ENCODE measurements around the gene GALP.
"Not testable (repeated sequence)": the region's sequence is repeated elsewhere in the genome, so short reads cannot be mapped to it uniquely, and the experiment has no call there.

Gene GALP

DNA sequence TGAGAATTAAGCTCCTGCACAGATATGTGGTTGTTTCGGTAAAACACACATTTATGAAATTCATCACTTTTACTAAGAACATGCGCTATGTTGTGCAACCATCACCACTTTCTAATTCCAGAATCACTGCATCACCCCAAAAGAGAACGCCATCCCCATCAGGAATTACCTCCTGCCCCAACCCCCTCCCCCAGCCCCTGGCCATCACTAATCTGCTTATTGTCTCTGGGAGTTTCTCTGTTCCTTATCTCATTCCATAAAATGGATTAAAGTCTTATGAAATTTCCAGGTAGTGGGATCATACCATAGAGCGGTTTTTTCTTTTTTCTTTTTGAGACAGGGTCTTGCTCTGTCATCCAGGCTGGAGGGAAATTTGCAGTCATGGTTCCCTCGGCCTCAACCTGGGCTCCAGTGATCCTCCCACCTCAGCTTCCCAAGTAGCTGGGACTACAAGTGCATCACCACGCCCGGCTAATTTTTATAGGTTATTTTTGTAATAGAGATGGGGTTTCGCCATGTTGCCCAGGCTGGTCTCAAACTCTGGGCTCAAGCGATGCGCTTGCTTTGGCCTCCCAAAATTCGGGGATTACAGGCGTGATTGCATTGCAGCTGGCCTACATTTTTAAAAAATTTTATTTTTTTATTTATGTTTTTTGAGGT lies 18.3 kb downstream of the GALP start:
- no peak for DNase-seq

DNA sequence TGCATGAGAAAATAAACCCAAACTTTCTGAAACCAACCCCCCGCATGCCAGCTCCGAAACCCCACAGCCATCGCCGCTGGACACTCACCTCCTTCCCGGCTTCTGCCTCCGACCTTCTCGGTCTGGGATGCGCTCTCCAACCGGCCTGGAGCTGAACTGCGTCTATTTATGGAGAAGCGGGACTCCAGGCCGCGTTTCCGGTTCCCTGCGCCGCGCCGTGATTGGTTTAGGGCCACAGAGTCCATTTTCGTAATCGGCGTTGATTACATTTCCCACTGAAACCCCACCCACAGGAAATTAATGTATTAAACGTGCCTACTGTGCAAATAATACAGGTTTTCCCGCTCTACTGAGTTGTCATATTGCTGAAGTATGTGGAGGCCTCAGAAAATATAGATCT lies 21.8 kb downstream of the GALP start, which contains the start of gene ZSCAN5B:
TSS of gene ZSCAN5B (minus strand) at position 138 of the 400 bp plus-strand sequence. CDS start 4,731 bp downstream, outside the sequence.
- not testable (repeated sequence) for DNase-seq

DNA sequence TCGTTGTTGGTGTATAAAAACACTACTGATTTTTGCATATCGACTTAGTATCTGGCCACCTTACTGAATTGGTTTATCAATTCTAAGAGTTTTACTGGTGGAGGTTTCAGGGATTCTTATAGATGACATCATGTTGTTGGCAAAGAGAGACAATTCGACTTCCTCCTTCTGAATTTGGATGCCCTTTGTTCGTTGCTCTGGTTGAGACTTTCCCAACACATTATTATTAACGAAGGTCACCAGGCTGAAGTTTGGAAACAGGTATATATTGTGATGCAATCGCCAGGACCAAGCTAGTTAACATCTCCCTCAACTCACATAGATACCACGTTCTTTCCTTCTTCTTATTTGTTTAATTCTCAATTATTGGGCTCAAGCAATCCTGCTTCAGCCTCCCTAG lies 23.9 kb downstream of the GALP start:
- no peak for DNase-seq

DNA sequence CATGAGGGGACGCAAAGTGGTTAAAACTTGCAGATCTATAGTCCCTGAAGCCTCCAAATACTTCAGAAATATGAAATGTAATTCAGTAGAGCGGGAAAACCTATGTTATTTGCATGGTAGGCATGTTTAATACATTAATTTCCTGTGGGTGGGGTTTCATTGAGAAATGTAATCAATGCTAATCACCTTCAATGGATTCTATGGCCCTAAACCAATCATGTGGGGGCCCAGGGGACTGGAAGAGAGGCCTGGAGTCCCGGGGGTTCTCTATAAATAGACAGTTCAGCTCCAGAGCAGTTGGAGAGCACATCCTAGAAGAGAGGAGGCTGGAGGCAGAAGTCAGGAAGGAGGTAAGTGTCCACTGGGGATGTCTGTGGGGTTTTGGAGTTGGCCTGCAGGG lies 26.2 kb downstream of the GALP start, which contains the start of gene ZSCAN5C:
TSS of gene ZSCAN5C (plus strand) at position 301 of the 400 bp plus-strand sequence. CDS start 3,641 bp downstream, outside the sequence.
- no peak for DNase-seq

DNA sequence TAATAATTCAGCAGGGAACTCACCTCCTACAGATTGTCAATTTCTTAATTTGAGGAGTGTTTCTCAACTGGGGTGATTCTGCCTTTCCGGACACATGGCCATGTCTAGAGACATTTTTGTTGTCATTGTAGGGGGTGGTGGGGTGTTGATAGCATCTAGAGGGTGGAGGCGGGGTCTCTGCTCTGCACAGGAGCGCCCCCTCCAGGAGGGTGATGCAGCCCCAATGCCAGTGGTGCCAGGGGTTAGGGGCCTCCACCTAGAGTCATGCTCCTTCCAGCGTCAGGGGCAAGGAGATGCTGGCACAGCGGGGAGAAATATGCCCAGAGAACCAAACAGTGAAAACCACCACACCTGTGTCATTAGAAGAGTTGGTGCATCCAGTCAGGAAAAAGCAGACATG lies 31.8 kb downstream of the GALP start:
- DNase-seq, result not testable (repeated sequence)

DNA sequence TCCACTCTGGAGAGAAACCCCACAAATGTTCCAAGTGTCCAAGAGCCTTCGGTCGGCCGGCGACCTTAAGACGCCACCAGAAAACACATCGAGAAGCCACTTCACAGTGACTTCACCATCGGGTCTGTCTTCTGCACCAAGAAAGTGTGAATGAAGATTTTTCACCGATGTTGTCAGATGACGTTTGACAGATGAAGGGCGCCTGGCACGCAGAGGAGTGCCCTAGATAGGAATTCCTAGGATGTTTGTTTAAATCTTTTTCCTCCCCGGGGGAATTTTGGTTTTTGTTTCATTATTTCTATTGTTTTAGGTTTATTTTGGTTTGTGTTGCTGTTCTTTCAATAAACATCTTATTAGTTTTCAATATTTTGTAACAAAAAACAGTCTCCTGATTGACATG lies 33.3 kb downstream of the GALP start:
- DNase-seq, result no peak

DNA sequence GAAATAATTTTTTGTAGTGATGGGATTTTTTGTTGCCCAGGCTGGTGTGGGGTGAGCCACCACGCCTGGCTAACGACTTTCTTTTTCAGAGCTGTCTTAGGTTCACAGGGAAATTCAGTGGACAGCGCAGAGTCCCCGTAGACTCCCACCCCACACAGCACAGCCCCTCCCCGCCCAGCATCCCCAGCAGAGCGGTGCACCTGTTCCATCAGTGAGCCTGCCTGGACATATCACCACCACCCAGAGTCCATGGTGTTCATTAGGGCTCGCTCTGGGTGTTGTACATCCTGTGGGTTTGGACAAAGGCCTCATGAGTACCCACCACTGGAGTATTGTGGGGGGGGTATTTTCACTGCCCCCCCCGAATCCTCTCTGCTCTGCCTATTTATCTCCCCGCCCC lies 34.2 kb downstream of the GALP start:
- DNase-seq, result not testable (repeated sequence)

DNA sequence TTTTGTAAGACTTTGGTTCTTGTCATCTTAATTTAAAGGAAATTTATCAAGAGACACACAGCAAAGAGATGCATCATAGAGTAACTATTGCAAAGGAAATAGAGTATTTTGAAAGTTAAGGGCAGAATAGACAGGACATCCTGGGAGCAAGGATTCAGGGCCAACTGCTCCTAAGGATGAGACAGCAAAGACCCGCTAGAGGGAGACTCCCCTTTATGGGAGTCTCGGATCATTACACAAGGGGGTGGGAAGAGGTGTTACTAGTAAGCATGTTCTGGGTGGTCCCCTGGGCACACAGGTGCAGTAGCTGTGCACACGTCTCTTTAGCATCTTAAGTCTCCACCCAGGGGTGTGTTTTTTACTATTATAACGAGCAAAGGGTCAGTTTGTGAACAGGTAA lies 35.9 kb downstream of the GALP start:
- no peak for DNase-seq

DNA sequence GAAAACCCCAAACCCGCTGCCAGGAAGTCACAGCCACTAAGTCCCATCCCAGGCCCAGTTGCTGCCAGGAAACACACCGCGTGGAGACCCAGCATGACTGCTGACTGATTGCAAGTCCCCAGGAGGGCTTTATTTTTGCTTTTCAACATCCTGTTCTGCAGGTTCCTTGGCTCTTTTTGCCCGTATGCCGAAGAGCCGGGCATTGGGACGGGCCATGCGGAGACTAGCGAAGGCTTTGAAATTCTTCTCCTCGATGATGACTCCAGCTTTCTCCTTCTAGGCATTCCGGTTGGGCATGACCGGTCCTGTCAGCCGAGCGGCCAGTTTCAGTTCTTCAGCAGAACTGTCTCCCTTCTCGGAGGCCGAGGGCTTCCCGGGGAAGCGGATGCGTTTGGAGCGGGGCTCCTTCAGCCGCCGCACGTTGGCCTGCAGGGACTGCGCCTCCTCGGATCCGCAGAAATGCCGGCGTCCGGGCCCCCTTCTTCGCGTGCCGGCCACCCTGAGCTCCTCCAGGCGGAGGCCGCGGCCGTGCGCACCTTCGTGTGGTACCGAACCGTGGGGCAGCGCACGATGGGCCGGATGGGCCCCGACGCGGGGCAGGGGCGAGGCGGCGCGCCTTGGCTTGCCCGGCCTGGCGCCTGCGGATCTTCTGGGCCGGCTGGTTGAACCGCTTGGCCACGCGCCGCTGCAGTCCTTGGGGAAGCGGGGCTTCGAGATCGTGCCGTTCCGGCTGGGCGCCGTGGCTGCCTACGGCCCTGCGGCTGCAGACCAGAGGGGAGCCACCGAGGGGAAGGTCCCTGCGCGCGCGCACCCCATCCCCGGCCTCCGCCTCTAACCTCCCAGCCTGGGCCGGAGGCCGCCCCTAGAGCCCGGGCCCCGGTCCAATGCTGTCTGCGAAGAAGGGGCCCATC lies 41.5 kb downstream of the GALP start:
- DNase-seq, result no peak

DNA sequence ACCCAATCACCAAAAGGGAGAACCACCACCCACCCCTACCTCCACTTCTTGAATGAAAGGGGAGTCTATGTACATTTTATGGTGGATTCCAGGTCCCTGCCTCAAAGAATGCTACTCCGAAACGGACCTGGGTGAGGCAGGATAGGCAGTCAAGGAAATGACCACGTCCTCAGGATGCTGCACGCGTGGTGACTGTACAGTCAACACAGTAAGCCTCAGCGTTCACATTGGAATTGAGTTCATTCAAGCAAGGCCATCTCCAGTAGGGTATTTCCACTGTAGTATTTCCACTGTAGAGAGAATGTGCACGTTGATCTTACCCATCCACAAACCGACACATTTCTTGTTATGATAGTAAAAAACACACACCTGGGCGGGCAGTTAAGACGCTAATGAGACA lies 43.2 kb downstream of the GALP start:
- no peak for DNase-seq

DNA sequence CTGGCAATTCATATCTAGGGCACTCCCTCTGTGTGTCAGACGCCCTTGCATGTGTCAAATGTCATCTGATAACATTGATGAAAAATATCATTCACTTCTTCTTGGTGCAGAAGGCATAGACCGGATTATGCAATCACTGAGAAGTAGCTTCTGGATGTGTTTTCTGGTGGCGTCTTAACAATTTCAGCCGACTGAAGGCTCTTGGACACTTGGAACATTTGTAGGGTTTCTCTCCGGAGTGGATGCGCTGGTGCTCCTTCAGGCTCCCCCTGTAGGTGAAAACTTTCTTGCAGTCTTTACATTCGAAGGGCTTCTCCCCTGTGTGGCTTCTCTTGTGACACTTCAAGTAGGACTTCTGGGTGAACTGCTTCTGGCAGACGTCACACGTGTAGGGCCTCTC lies 45.6 kb downstream of the GALP start:
- not testable (repeated sequence) for DNase-seq

DNA sequence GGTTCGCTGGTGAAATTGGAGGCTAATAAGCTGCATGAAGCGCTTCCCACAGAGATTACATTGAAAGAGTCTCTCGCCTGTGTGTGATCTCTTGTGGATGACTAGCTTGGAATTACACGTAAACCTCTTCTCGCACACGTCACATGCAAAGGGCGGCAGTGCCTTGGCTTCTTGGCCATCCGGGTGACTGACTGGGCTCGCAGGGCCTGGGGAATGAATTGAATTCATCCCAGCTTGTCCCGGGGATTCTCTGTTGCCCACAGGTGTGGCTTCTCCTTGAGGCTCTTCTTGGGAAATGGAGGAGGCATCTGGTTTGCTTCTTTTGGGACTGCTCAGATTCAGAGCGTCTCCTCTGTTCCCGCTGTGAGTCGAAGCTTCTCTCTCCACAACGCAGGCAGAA lies 46.0 kb downstream of the GALP start:
- DNase-seq, result no peak

DNA sequence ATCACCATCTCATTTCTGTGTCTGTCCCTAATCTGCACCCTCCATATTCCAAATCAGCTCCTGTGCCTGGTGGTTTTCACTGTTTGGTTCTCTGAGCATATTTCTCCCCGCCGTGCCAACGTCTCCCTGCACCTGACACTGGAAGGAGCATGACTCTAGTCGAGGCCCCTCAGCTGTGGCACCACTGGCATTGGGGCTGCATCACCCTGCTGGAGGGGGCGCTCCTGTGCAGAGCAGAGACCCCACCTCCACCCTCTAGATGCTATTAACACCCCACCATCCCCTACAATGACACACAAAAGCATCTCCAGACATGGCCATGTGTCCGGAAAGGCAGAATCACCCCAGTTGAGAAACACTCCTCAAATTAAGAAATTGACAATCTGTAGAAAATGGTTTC lies 47.1 kb downstream of the GALP start:
- DNase-seq, result no peak

DNA sequence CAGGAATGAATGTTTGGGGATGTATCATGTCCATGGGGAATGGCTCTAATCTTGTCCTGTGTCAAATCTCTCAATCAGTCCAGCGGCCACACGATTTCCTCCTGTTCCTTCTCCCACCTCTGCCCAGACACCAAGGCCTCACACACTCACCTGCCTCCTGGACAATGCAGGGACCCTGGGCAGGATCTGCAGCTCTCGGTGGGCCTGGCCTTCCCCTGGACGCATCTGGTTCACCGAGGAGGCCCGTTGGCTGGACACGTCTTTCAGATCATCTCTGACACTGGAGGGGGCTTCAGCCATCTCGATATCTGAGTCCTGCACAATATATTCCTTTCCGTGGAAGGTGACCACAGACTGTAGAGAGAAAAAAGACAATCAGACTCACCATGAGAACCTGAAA lies 47.7 kb downstream of the GALP start:
- no peak for DNase-seq
